Colonic mucosa (tissue), 4 donors: ENCODE data around the gene FGA. TPM values are rescaled to one million over a fixed set of nuclear protein-coding genes. Genes with fewer than 3 reads are reported as not detected.

Experiments used
- DNase-seq: peaks from one replicate; pipeline ENCODE4 v3.0.0-alpha.2; 2020
- H3K27ac ChIP-seq: fragments of 200-600 bp; one replicate; pipeline ENCODE4 v1.8.0; 2021
- H3K27me3 ChIP-seq: fragments of 200-600 bp; one replicate; pipeline ENCODE4 v1.8.0; 2021
- H3K36me3 ChIP-seq: fragments of 200-600 bp; one replicate; pipeline ENCODE4 v1.8.0; 2021
- H3K4me1 ChIP-seq: fragments of 200-600 bp; one replicate; pipeline ENCODE4 v1.8.0; 2021; ENCODE audit warnings: mild to moderate bottlenecking
- H3K4me3 ChIP-seq: fragments of 200-600 bp; one replicate; pipeline ENCODE4 v1.8.0; 2021
- H3K9ac ChIP-seq, 2 donors: one replicate each; pipeline ENCODE4 v1.7.0; 2013; ENCODE audit warnings: control low read depth in 2 of 2, low read depth in 2 of 2, low read length in 2 of 2
- H3K9me3 ChIP-seq: fragments of 200-600 bp; one replicate; pipeline ENCODE4 v1.8.0; 2021
- CTCF ChIP-seq: fragments of 200-600 bp; IDR thresholded peaks from one replicate; pipeline ENCODE4 v1.8.0; 2022; ENCODE audit warnings: antibody characterized with exemption, mild to moderate bottlenecking
- intact Hi-C: fragments of 100-400 bp; cut with DNase I; formaldehyde crosslinking; loops from one replicate; pipeline ENCODE4 v1.14.1; 2022
- total RNA-seq, 2 donors: library from RNA; stranded (reverse); fragmentation: NEBNext Ultra II Directional in 1 of 2; extraction: Animal tissue kit (Norgen Biotek cat#: 25700) in 1 of 2; gene quantifications; one replicate each; pipeline ENCODE4 v1.2.1, GENCODE V29; 2021
- donor health status: healthy.
- donor health status: DM: no; HTN: no; CAD: no.
- donor health status: DM: no; HTN: no; CAD: no.

The FGA gene
- total RNA-seq, 2 donors from 2014 or later = 0.24 to 9.2 TPM

GRCh38 chr4:154560419-154560801 is 30.1 kb downstream of the FGA start:
- Histone ChIP-seq H3K4me3 (no peak overlapping the region), H3K9ac (no peak overlapping the region), H3K27ac (no peak overlapping the region), H3K27me3 (no peaks in the 10 kb centered on the region), H3K4me1 (no peaks in the 10 kb centered on the region), H3K9me3 (no peaks in the 10 kb centered on the region), H3K36me3 (no peaks in the 10 kb centered on the region)
- intact Hi-C loops = no loop called here
- no peak for DNase-seq
- TF ChIP-seq CTCF = no peak

DNA sequence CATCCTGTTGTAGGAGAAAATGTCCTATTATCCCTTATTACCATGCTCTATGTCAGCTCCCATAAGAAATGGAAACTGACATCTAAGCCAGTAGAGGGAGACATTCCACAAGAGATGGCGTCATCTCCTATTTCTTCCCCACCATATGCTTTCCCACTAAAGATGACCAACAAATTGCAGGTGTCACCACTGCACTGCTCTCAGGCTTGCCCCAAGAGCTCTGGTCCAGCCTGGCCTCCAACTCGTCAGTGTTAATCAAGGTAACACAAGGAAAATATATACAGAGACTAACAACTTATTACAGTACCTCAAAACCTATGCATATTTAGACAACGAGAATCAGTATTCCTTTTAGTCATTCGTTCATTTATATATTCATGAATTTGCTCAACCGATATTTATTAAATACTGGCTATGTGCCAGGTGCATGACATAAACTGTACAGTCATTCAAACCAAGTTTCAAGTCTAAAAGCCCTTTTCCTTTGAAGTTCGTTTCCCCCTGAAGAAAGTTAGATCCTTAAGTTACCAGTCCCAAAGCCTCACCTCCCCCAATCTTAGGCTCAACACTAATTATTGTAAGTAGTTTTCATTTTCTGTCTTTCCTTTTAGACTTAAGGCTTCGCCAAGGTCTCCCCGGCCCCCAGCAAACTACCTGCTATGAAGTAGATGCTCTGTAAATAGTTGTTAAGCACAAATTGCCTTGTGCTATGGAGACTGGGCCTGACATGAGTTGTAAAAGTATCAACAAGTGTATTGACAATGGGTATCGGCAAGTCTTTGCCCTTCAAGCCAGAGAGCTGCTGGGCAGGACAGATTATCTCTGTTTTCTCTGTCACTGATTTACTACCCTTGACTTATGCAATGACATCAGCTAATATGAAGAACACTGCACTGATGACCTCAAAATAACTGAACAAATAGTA is 30.8 kb downstream of the FGA start:
- H3K36me3 ChIP-seq = no peaks in the 10 kb centered on the region
- intact Hi-C loops = loop anchor here (2.0 to 10.0 kb wide), 2 partner anchors 63 to 225 kb away; partner anchors contain the start of gene RBM46
- H3K27ac ChIP-seq = no peak overlapping the region
- no peaks in the 10 kb centered on the region for H3K27me3 ChIP-seq
- H3K9ac ChIP-seq = no peak overlapping the region
- DNase-seq = peak; percentile 22
- H3K9me3 ChIP-seq = no peaks in the 10 kb centered on the region
- no peaks in the 10 kb centered on the region for H3K4me1 ChIP-seq
- no peak overlapping the region for H3K4me3 ChIP-seq
- TF ChIP-seq CTCF = peak; percentile 36

GRCh38 chr4:154559141-154559493 is 31.4 kb downstream of the FGA start:
- Histone ChIP-seq H3K4me1 (no peaks in the 10 kb centered on the region), H3K4me3 (no peak overlapping the region), H3K27me3 (no peaks in the 10 kb centered on the region), H3K9me3 (no peaks in the 10 kb centered on the region), H3K9ac (no peak overlapping the region), H3K36me3 (no peaks in the 10 kb centered on the region), H3K27ac (no peak overlapping the region)
- intact Hi-C loops = loop anchor here (2.0 to 10.0 kb wide), 2 partner anchors 64 to 226 kb away; partner anchors contain the start of gene RBM46
- TF ChIP-seq CTCF = no peak
- DNase-seq = no peak

- Histone ChIP-seq H3K4me3 (no peak overlapping the region), H3K9ac (no peak overlapping the region), H3K27me3 (no peaks in the 10 kb centered on the region), H3K9me3 (no peaks in the 10 kb centered on the region), H3K27ac (no peak overlapping the region), H3K36me3 (no peaks in the 10 kb centered on the region), H3K4me1 (peaks cover 6% of the 10 kb centered on the region)
- DNase-seq = peak; percentile 76
- intact Hi-C loops = loop anchor here (10.0 kb wide), 1 partner anchor 233 kb away; the partner anchor contains the start of gene RBM46
- peak; percentile 73 for TF ChIP-seq CTCF
Measured at GRCh38 chr4:154551872-154552686, 38.5 kb downstream of the FGA start.
